NCI-H1092 (cell line): ENCODE data around the gene ZNF669.
A peak's percentile ranks its signal among the peaks of the same experiment; 100 is the strongest.
"Not testable (repeated sequence)": the region's sequence is repeated elsewhere in the genome, so short reads cannot be mapped to it uniquely, and the experiment has no call there.

ENCODE experiments used
- DNase-seq: peaks from one replicate; lab custom pipeline; 2025; lab: John Stamatoyannopoulos, UW

Gene ZNF669

GRCh38 chr1:247103859-247104591, at the start of gene ZNF669:
TSS of gene ZNF669 (minus strand) at chr1:247104356. CDS start at chr1:247104199, 157 bp downstream.
- peak; percentile 98 for DNase-seq

DNA sequence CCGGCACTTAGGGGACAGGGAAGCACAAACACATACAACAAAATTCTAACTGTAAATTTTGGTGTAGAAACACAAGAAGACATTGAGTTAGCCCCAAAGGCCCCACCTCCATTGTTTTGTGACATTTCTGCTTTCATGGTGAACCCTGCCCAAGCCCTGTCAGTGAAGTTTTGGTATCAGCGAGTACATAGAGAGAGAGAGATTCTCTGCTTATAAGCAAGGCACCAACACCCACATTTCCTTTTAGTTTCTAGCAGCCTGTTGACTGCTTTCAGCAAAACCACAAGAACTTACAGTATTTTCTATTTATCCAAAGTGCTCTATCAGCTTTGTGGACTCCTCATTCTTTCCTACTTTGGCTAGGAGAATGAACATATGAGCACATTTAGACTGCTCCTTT, 43.6 kb upstream of the ZNF669 start:
- no peak for DNase-seq

DNA sequence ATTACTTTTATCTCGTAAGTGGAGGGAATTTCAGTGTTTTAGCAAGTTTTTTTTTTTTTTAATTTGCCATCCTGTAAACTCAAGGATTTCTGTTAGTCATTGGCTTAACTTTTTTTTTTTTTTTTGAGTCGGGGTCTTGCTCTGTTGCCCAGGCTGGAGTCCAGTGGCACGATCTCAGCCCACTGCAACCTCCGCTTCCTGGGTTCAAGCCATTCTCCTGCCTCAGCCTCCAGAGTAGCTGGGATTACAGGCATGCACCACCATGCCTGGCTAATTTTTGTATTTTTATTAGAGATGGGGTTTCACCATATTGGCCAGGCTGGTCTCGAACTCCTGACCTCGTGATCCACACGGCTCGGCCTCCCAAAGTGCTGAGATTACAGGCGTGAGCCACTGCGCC, 43.0 kb upstream of the ZNF669 start:
- not testable (repeated sequence) for DNase-seq

DNA sequence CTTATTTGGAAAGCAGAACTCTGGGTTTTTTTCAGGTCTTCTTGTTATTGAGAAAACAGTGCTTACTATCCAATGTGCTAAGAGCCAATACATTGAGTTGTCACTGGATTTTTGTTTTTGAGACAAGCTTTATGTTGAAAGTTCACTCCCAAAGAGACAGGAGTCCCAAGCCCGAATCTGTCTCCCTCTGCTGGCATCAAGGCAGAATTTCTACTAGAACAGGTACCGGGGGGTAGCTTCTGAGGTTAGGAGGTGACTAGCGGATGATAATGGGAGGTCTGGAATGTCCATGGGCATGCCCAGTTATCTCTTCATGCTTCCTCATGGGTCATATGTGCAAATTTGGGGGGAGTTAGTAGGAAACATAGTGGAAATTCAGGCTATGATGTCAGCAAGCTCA, 42.5 kb upstream of the ZNF669 start:
- no peak for DNase-seq

DNA sequence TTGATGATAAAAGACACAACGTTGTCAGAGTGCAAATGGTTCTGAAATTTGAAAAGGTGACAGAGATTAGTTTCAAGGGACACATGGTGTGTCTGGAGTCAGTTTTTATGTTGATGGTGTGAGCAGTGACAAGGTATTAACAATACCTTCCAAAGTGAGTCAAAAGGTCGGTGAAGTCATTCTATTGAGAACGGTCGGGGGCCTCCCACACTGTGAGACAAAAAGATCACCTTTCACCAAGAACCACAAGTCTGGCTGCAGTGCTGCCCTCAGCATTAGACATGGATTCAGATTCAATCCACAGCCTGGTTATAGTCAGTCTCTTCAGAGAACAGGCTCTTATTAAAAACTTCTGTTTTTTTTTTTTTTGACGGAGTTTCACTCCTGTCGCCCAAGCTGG, 41.1 kb upstream of the ZNF669 start:
- no peak for DNase-seq

DNA sequence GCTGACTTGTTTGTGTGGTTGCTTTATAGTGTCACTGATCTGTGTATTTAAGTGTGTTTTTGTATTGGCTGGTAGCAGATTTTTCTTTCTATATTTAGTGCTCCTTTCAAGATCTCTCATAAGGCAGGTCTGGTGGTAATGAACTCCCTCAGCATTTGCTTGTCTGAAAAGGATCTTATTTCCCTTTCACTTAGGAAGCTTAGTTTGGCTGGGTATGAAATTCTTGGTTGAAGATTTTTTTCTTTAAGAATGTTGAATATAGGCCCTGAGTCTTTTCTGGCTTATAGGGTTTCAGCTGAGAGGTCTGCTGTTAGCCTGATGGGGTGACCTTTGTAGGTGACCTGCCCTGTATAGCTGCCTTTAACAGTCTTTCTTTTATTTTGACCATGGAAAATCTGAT, 35.4 kb upstream of the ZNF669 start:
- not testable (repeated sequence) for DNase-seq

GRCh38 chr1:247131236-247131635, 27.1 kb upstream of the ZNF669 start:
- DNase-seq, result no peak

GRCh38 chr1:247127519-247128282, 23.5 kb upstream of the ZNF669 start:
- DNase-seq, result not testable (repeated sequence)

DNA sequence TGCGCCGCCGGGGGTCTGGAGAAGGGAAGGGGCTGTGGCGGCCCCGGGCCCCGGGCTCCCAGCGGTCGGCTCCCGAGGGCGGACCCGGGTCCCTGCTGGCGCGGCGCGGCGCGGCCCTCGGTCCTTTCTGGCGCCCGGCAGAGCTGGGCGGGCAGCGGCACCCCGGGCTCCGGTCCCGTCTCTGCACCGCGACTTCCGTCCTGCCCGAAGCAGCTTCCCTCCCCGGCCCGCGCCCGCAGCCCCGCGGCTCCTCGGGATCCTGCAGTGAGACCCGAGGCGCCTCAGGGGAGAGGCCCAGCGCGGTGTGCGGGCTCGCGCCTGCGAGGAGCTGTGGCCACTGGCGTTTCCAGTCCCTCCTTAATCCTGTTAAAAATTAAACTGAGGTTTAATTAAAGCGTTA, 22.4 kb upstream of the ZNF669 start:
- DNase-seq, result not testable (repeated sequence)

DNA sequence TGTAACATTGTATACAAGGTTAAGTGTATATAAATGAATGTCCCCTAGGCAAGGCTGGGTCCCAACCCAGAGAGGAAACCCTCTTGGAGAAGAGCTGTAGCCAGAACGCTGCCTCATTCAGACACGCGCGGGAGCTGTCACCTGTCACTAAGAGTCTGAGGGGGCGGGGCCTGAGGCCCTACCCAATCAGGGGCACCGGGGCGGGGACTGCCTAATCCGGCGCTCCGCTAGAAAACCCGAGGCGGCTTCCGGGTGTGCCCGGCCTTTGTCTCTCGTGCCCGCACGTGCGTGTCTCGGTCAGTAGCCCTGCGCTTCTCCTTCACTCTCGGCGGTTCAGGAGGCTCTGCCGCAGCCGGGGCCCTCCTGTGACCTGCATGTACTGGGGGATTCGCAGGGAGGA, 22.0 kb upstream of the ZNF669 start:
- not testable (repeated sequence) for DNase-seq

DNA sequence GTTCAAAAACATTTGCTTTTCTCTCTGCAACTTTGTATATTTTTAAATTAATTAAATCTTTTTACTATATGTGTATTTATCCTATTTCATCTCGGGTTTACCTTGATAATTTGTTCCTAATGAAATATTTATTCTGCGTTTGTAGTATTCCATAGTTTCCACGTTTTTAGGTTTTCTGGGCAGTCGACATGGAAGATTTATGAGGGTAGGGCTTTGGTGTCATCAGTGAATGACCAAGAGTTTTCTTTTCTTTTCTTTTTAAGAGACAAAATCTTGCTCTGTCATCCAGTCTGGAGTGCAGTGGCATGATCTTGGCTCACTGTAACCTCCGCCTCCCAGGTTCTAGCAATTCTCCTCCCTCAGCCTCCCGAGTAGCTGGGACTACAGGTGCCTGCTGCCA, 17.2 kb upstream of the ZNF669 start:
- DNase-seq, result no peak

DNA sequence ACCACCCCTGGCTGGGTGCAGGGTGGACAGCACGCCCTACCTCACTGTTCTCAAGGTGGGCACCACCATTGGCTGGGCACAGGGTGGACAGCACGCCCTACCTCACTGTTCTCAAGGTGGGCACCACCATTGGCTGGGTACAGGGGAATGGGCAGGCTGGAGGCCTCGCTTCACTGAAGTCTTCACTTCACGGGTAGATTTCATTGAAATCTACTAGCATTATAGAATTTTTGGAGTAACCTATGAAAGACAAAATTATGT, 16.2 kb upstream of the ZNF669 start:
- DNase-seq, result not testable (repeated sequence)

- DNase-seq, result no peak
These were observed 15.6 kb upstream of the ZNF669 start for GRCh38 chr1:247119600-247120407.

GRCh38 chr1:247118946-247119446, 14.8 kb upstream of the ZNF669 start:
- peak; percentile 52 for DNase-seq

DNA sequence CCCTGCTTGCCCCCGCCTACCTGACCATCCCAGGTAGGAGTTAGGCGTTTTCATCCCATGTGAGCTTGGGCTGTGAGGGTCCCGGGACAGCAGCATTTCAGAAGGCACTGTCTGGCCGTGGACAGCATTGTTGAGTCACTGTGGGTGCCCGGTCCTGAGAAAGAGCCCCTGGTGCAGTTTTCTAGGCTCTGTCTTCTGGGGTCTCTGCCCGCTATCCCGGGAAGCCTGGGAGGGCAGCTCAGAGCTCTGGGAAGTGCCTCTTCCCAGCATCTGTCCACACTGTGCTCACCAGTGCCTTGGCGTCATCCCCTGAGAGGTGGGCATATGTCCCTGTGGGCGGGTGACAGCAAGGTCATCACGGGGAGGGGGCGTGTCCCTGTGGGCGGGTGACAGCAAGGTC, 11.4 kb upstream of the ZNF669 start:
- DNase-seq, result no peak

- no peak for DNase-seq
These were observed 11.0 kb upstream of the ZNF669 start for GRCh38 chr1:247115141-247115510.

GRCh38 chr1:247114351-247115140, 10.4 kb upstream of the ZNF669 start:
- DNase-seq, result no peak

DNA sequence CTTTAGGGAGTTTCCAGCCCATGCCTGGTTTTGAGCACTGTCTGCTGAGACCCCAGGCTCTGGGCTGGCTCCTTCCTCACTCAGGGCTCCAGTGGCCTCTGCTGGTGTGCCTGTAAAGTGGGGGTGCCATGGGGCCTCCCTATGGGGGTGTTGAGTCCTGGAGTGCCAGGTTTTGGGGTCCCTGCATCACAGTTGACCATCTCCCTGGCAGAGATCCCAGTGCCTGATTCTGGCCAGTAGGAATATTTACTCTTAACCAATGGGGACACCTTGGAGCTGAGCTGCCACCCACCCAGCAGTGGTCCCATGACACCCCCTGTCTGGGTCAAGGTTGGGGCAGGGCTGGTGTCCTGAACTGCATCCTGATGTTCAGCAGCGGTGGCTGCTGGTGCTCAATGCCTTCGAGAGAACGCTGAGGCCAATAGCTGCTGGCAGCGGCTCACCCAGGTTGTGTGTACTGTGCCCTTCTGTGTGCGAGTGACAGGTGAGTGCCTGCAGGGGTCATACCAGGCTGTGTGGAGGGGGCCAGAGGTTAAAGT, 9.6 kb upstream of the ZNF669 start:
- no peak for DNase-seq

- no peak for DNase-seq
These were observed 8.9 kb upstream of the ZNF669 start for GRCh38 chr1:247113094-247113497.

DNA sequence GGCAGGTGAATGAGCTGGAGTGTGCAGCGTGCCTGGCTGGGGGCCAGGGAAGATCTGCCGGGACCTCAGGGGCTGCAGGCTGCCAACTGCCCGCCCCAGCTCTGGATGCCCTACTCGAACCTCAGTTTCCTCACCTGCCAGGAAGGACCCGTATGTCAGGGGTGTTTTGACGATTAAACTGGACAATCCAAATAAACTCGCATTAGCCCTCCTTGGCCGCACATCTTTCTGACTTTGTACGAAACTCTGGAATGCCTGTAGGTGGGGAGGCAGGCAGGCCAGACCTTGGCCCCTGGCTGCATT, 8.3 kb upstream of the ZNF669 start:
- no peak for DNase-seq

GRCh38 chr1:247111700-247112478, 7.7 kb upstream of the ZNF669 start:
- no peak for DNase-seq
